M059J (cell line): ENCODE measurements around the gene ADAMTSL2. TPM values are rescaled to one million over a fixed set of nuclear protein-coding genes. Genes with fewer than 3 reads are reported as not detected.

Source experiments
- DNase-seq: peaks from one replicate; pipeline ENCODE4 v3.0.0-alpha.2; 2012; ENCODE audit warnings: low read depth
- total RNA-seq: library from RNA; depleted of rRNA; stranded (reverse); fragments of >200 nt; shearing (Covaris generic); gene quantifications from 2 replicates; pipeline ENCODE4 v1.2.3, GENCODE V29; 2014

The ADAMTSL2 gene
- total RNA-seq, 1 experiment from 2014 or later, result 0.10 TPM

- DNase-seq, result no peak
These were observed 40.9 kb downstream of the ADAMTSL2 start for GRCh38 chr9:133575186-133576030.

DNA sequence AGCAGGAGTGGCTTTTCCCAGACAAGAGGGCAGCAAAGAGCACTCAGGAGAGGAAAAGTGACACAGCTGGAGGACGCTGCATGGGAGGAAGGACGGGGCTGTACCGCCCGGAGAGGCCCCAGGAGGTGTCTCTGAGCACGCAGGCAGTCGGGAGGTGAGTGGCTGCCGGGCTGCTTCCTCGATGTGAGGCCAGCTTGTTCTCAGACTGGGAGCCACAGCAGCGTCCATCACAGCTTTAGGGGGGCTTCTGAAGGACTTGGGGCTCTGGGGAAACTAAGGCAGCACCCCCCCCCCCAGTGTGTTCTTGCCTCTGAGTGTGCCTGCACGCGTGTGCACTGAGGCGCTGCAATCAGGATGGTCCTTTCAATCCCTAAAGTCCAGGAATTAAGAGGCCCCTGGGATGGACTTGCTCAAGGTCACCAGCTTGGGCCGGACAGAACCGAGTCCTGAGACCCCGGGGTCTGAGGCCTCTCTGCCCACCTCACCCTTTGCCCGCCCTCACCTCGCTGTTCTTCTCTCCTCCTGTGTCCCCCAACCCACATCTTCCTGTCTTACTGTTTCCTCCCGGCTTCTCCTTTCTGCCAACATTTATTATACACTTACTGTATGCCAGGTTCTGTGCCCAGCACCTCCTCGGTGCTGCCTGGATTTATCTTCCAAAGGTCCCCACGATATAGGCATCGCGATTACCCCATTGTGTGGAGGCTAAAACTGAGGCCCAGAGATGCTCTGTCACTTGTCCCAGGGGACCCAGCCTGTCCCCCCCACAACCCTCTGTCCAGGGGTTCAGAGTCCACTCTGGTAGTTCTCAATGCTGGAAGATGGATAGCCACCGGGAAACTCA, 41.7 kb downstream of the ADAMTSL2 start:
- DNase-seq, result no peak

DNA sequence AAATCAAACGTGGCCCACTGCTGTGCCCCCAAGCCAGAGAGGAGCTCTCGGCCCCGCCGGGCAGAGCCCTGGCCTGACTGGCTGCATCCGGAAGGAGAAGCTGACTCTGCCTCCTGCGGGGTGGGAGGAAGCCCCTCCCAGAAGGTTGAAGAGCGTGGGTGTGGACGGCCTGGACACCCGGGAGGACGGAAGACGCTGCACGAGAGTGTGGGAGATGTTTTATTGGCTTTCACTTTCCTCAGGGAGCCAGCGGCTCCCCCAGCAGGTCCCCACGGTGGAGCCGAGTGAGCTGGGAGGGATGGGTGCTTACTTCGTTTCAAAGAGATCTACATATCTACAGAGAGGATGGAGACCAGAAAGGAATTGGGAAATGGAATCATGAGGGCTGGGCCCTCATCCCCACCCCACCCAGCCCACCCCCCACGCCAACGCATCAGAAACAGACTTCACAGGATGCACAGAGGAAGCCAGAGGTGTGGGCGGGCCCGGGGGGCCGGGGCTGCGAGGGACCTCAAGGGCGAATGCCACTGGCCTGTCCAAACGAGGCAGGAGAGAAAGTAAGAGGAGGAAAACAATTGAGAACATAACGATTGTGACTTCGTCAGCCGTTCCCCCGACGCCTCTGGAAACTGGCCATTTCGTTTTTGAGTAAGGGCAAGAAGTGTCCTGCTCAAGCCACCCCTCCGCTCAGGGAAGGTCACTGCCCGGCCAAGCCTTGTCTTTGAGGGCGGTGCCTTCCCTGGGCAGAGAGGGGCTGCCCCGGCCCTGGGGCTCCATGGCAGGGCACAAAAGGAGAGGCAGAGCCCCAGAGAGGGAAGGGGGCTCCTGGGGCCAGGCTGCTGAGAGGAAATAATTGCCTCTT, 42.6 kb downstream of the ADAMTSL2 start:
- no peak for DNase-seq

GRCh38 chr9:133577737-133578112, 43.2 kb downstream of the ADAMTSL2 start:
- DNase-seq, result no peak

- no peak for DNase-seq
These were observed 44.3 kb downstream of the ADAMTSL2 start for GRCh38 chr9:133578524-133579441.

GRCh38 chr9:133579601-133580418, 45.3 kb downstream of the ADAMTSL2 start:
- DNase-seq, result no peak

DNA sequence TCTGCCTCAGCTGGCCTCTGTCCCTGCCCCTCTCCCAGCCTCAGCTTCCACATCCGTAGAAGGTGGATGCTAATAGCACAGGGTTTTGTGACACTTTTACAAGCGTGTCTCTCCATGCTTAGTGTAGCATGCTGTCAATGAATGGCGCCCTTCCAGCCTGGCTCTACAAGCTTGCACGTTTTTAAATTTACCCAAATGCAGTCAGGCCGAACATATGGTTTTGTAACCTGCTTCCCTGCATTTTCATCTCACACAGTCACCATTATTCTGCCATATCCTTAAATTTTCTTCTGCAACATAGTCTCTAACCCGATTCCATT, 45.9 kb downstream of the ADAMTSL2 start:
- no peak for DNase-seq

GRCh38 chr9:133581011-133581410, 46.5 kb downstream of the ADAMTSL2 start:
- no peak for DNase-seq

DNA sequence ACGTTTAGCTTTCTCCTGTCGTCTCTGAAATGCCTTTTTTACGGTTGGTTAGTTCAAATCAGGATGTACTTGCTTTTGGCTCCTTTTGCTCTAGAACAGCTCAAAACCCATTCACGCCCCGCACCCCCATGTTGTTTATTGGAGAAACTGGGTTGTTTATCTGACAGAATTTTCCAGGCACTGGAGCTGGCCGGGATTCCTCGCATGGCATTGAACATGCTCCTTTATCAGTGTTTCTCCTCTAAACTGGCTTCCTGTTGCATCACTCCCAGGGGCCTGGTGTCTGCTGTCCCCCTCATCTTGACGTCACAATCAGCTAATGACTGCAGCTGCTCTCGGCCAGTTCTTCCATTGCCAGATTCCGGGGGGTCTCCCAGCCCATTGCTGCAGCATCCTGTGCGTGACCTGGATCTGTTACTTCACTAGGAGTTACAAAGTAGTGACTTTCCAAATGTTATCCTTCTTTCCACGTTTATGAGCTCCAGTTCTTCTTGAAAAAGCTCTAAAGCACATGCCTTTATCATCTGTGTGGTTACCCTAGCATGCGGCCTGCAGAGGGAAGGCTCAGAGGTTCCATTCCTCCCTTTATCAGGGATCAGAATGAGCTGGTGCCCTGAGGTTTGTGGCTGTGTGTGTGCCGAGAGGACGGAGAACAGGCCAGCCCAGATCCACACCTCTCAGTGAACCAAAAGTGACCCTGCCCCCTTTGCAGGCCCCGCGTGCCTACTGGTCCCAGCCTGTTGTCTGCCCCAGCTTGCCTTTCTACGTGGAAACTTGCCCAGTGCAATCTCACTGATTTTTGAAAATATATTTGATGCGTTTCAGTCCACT, 47.2 kb downstream of the ADAMTSL2 start:
- DNase-seq, result no peak

DNA sequence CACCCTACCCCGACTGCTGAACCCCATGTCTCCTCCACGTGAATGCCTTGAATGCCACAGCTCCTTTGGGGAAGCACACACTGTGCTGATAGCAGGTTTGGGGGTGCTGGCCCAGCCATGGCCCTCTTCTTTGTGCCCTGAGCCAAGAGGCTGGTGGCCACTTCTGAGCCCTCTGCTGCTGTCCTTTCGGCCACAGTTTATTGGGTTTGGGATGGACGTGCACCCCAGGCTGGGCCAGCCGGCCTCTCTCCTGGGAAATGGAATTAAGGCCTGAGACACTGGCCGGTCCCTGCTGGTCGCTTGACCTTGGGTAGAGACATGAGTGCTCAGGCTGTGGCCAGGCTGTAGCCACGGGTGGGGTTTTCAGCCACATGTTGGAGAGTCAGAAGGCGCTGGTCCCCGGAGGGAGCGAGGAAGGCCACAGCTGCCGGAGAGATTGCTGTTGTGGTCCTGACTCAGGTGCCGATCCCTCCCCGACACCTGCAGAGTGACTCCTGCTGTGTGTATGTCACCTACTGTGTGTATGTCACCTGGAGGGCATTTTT, 48.1 kb downstream of the ADAMTSL2 start:
- no peak for DNase-seq

DNA sequence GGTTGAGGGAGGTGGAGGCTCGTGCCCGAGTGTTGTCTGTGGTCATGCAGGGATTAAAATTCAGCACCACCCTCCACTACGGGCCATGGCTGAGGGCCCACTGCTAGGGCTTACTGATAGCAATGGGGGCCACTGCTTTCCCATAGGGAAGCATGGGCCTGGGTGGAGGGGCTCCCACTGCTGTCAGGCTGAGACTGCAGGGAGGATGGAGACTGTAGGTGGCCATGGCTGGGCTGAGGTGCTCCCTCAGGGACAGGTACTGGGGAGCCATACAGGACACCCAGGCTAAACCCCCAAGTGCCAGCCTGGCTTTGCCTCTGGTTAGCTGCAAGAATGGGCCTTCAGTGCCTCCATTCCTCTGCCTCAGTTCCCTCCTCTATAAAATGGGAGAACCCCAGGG, 48.6 kb downstream of the ADAMTSL2 start:
- no peak for DNase-seq

DNA sequence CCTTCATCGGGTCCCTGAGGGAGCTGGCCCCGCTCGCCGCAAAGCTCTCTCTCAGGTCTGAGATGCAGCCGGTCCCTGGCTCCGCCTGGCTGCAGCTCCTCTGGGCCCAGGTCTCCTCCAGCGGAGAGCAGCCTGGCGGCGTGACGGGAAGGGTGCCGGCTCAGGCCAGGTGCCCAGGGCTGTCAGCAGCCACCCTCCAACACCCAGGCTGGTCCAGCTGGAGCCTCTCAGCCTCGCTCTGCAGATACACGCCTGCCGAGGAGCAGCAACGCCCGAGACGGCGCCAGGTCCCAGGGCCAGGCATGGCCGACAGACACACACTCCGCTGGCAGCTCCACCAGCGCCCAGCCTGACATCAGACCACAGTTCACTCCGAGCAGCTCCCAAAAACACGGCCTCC, 49.1 kb downstream of the ADAMTSL2 start:
- no peak for DNase-seq

GRCh38 chr9:133584167-133584558, 49.7 kb downstream of the ADAMTSL2 start:
- DNase-seq, result no peak

DNA sequence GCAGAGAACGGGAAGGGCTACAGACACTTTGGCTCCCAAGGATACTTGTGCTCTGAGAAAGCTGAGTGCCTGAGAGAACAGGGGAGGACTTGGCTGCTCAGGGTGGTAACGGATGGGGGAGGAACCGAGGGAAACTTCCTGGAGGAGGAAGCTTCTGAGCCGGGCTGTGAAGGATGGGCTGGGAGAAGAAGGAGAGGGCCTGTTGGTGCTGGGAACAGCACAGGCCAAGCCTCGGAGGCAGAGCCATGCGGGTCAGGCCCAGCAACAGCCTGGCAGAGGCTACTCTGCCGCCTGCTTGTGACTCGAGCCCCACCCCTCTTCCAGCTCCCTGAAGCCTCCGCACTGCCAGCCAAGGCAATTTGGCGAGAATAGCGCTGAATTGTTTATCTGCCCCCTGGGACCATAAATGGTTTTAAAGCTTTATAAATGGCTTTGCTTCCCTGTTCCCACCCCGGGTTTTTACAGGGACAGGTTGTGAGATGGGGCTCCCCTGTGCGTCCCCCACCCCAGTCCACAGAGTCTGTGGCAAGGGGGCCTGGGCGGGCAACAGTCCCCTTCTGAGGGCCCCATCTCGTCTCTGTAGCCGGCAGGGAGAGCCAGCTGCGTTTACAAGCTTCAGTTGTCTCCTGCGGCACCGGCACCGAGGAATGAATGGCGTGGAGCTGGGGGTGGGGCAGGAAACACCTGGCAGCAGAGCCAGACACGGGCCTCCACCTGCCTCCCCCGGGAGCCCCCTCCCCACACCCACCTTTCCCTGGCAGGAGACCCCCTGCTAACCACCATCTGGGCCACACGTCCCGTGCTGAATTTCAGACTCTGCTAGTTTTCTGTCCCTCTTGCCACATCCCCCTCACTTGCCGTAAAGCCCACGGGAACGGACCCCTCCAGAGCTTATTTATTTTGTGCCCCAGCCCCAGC, 50.3 kb downstream of the ADAMTSL2 start:
- no peak for DNase-seq

- DNase-seq, result no peak
These were observed 51.2 kb downstream of the ADAMTSL2 start for GRCh38 chr9:133585481-133586351.

- no peak for DNase-seq
These were observed 52.5 kb downstream of the ADAMTSL2 start for GRCh38 chr9:133587051-133587450.

GRCh38 chr9:133587466-133587865, 53.0 kb downstream of the ADAMTSL2 start:
- DNase-seq, result no peak
